ENCODE measurements around the gene BMP2.

BMP2 gene

GRCh38 chr20:6783752-6784151 lies 16.3 kb downstream of the BMP2 start:
- no peak overlapping the region for H3K4me3 ChIP-seq (replicated peaks; ENCODE audit: low read depth, low read length)
- TF ChIP-seq CTCF (IDR thresholded peaks at IDR 0.05; ENCODE audit: low read depth, low read length, missing control alignments): no peak
- DNase-seq (ENCODE audit: extremely low read depth, low read depth): no peak

GRCh38 chr20:6784210-6784631 lies 16.7 kb downstream of the BMP2 start:
- TF ChIP-seq CTCF (IDR thresholded peaks at IDR 0.05; ENCODE audit: low read depth, low read length, missing control alignments): no peak

GRCh38 chr20:6784767-6785166 lies 17.3 kb downstream of the BMP2 start:
- no peak for TF ChIP-seq CTCF (IDR thresholded peaks at IDR 0.05; ENCODE audit: low read depth, low read length, missing control alignments)
- no peak overlapping the region for H3K4me3 ChIP-seq (replicated peaks; ENCODE audit: low read depth, low read length)
- DNase-seq (ENCODE audit: extremely low read depth, low read depth): no peak

More at GRCh38 chr20:6784210-6784631, 16.7 kb downstream of the BMP2 start:
- H3K4me3 ChIP-seq (replicated peaks; ENCODE audit: low read depth, low read length): no peak overlapping the region
- DNase-seq (ENCODE audit: extremely low read depth, low read depth): no peak

GRCh38 chr20:6786548-6786947 lies 19.1 kb downstream of the BMP2 start:
- no peak for DNase-seq (ENCODE audit: extremely low read depth, low read depth)
- no peak for TF ChIP-seq CTCF (IDR thresholded peaks at IDR 0.05; ENCODE audit: low read depth, low read length, missing control alignments)
- H3K4me3 ChIP-seq (replicated peaks; ENCODE audit: low read depth, low read length): no peak overlapping the region

GRCh38 chr20:6792789-6793188 lies 25.3 kb downstream of the BMP2 start:
- TF ChIP-seq CTCF (IDR thresholded peaks at IDR 0.05; ENCODE audit: low read depth, low read length, missing control alignments): no peak
- H3K4me3 ChIP-seq (replicated peaks; ENCODE audit: low read depth, low read length): no peak overlapping the region
- no peak for DNase-seq (ENCODE audit: extremely low read depth, low read depth)

- TF ChIP-seq CTCF (IDR thresholded peaks at IDR 0.05; ENCODE audit: low read depth, low read length, missing control alignments): no peak
- H3K4me3 ChIP-seq (replicated peaks; ENCODE audit: low read depth, low read length): no peak overlapping the region
- DNase-seq (ENCODE audit: extremely low read depth, low read depth): no peak
Observed at GRCh38 chr20:6802227-6802626, 34.7 kb downstream of the BMP2 start.

- no peak overlapping the region for H3K4me3 ChIP-seq (replicated peaks; ENCODE audit: low read depth, low read length)
- no peak for DNase-seq (ENCODE audit: extremely low read depth, low read depth)
- TF ChIP-seq CTCF (IDR thresholded peaks at IDR 0.05; ENCODE audit: low read depth, low read length, missing control alignments): no peak
Observed at GRCh38 chr20:6806275-6806674, 38.8 kb downstream of the BMP2 start.

Measured in HFF-Myc (cell line).